Coronary artery (tissue), 2 donors: ENCODE results near the gene OLFM1.

Experiments
- DNase-seq: peaks from one replicate; pipeline ENCODE4 v3.0.0-alpha.2; 2017; ENCODE audit warnings: low spot score
- H3K27ac ChIP-seq, 2 donors: fragments of 200-600 bp; sonication (generic); one replicate each; pipeline ENCODE4 v1.5.1; 2016 to 2019
- H3K4me3 ChIP-seq: fragments of 200-600 bp; sonication (generic); 2 replicates; pipeline ENCODE4 v1.5.1; 2016; ENCODE audit warnings: mild to moderate bottlenecking, moderate library complexity
- TF ChIP-seq, protein P1 (sequence below): fragments of 200-600 bp; sonication (generic); IDR thresholded peaks from one replicate; pipeline ENCODE4 v1.5.1; 2019; ENCODE audit warnings: antibody characterized with exemption

OLFM1 gene

GRCh38 chr9:135139366-135139959, 52.0 kb downstream of the OLFM1 start:
- no peak overlapping the region for H3K27ac ChIP-seq
- DNase-seq, result no peak
- no peak overlapping the region for H3K4me3 ChIP-seq
- TF ChIP-seq, protein P1, sequence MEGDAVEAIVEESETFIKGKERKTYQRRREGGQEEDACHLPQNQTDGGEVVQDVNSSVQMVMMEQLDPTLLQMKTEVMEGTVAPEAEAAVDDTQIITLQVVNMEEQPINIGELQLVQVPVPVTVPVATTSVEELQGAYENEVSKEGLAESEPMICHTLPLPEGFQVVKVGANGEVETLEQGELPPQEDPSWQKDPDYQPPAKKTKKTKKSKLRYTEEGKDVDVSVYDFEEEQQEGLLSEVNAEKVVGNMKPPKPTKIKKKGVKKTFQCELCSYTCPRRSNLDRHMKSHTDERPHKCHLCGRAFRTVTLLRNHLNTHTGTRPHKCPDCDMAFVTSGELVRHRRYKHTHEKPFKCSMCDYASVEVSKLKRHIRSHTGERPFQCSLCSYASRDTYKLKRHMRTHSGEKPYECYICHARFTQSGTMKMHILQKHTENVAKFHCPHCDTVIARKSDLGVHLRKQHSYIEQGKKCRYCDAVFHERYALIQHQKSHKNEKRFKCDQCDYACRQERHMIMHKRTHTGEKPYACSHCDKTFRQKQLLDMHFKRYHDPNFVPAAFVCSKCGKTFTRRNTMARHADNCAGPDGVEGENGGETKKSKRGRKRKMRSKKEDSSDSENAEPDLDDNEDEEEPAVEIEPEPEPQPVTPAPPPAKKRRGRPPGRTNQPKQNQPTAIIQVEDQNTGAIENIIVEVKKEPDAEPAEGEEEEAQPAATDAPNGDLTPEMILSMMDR, result no peak

DNA sequence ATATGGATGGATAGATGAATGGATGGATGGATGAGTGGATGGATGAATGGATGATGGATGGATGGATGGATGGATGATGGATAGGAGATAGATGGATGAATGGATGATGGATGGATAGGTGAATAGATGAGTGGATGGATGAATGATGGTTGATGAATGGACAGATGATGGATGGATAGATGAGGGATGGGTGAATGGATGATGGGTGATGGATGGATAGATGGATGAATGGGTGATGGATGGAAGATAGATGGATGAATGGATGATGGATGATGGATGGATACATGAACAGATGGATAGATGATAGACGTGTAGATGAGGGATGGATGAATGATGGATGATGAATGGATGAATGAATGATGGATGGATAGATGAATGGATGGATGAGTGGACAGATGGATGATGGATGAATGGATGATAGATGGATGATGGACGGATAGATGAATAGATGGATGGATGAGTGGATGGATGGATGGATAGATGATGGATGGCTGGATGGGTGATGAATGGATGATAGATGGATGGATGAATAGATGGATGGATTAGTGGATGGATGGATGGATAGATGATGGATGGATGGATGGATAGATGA, 53.8 kb downstream of the OLFM1 start:
- DNase-seq, result no peak
- TF ChIP-seq, protein P1, result no peak
- Histone ChIP-seq H3K27ac (no peak overlapping the region), H3K4me3 (no peak overlapping the region)

GRCh38 chr9:135144581-135145170, 57.2 kb downstream of the OLFM1 start:
- H3K27ac ChIP-seq, result no peak overlapping the region
- TF ChIP-seq, protein P1, result no peak
- no peak overlapping the region for H3K4me3 ChIP-seq
- DNase-seq, result no peak

GRCh38 chr9:135145312-135145711, 57.8 kb downstream of the OLFM1 start:
- no peak for DNase-seq
- H3K4me3 ChIP-seq, result no peak overlapping the region
- H3K27ac ChIP-seq, result no peak overlapping the region
- TF ChIP-seq, protein P1, result no peak

DNA sequence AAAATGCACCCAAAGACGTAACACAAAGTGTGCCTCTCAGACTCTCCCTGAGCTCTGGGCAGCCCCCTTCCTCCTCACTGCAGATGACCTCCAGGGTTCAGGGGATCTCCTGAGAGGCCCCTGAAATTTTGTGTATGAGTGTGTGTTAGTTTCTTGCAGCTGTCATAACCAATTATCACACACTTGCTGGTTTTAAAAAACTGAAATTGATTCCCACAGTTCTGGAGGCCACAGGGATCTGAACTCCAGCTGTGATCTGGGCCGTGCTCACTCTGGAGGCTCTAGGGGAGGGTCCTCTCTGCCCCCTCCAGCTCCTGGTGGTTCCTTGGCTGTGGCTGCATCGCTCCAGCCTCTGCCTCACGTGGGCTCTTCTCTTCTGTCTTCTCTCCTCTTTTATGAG, 58.8 kb downstream of the OLFM1 start:
- Histone ChIP-seq H3K27ac (no peak overlapping the region), H3K4me3 (no peak overlapping the region)
- no peak for DNase-seq
- TF ChIP-seq, protein P1, result no peak

DNA sequence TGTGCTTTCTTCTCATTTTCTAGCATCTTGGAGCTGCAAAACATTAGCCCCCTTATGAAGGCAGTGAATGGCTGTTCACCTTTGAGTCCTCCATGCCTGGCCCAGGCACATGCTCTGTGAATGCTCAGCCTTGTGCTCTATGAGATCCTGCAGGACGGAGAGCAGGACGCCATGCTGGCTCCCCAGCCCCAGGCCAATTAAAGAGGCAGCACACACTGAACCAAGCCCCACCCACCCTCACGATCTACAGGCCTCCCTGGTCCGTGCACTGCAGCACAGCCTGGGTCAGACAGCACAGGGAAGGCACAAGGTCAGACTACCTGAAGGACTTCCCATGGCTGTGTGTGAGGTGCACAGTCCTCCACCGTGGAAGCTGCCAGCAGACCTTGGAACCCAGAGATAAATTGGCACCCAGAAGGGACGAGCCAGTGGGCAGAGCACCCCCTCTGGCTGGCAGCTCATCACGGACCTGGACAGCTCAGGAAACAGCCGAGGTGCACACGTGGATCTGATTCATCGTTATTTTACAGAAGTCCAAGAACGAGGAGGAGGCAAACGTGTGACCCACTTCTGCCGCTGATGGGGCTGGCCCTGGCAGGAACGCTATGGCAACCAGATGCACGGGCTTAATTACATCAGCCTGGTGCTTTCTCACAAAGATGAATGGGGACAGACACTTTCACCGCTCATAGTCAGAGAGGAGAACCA, 59.5 kb downstream of the OLFM1 start:
- DNase-seq, result no peak

More for the DNA sequence above, 59.5 kb downstream of the OLFM1 start:
- Histone ChIP-seq H3K4me3 (no peak overlapping the region), H3K27ac (no peak overlapping the region)
- TF ChIP-seq, protein P1, result no peak
